A549 (cell line): Measurements from ENCODE around the gene CDC45. TPM values are rescaled to one million over a fixed set of nuclear protein-coding genes. Genes with fewer than 3 reads are reported as not detected.

Source experiments
- ATAC-seq, 2 experiments: fragments of 200-7000 bp in 1 of 2; fragments of >200 bp in 1 of 2; cut with Nextera tagmentation in 1 of 2; cut with Tn5 transposase in 1 of 2; 3 replicates each; pipeline versions ENCODE4 v1.8.0 to v1.9.1; 2018 to 2020; ENCODE audit warnings: mild to moderate bottlenecking in 1 of 2, moderate library complexity in 1 of 2
- CTCF ChIA-PET: fragments of 300-600 bp; sonication (Branson Sonifier 250); formaldehyde crosslinking; extraction: SDS; loops from one replicate; lab custom pipeline; 2021; ENCODE audit warnings: antibody characterized with exemption, inconsistent platforms; lab: Yijun Ruan, JAX
- POLR2A ChIA-PET: fragments of 350-600 bp; formaldehyde crosslinking; extraction: SDS; loops from one replicate; lab custom pipeline; 2021; ENCODE audit warnings: antibody characterized with exemption, inconsistent platforms; lab: Yijun Ruan, JAX
- DNase-seq, 2 experiments: peaks; one replicate each; pipeline versions ENCODE4 v3.0.0 to v3.0.0-alpha.2; 2011 to 2016; ENCODE audit warnings: low read depth in 1 of 2, low spot score in 1 of 2
- FAIRE-seq: peaks from 2 replicates; lab custom pipeline; 2011; peaks lifted over from hg19 to GRCh38; lab: Jason Lieb, UNC
- H3K27ac ChIP-seq, 2 experiments: fragments of >200 bp; sonication (Bioruptor Twin); formaldehyde crosslinking; 3 replicates each; pipeline ENCODE4 v1.5.1; 2016 to 2017
- H3K4me1 ChIP-seq: fragments of >200 bp; sonication (Bioruptor Twin); formaldehyde crosslinking; 3 replicates; pipeline ENCODE4 v1.6.1; 2016
- H3K4me2 ChIP-seq: fragments of >200 bp; sonication (Bioruptor Twin); formaldehyde crosslinking; 3 replicates; pipeline ENCODE4 v1.6.1; 2016
- H3K4me3 ChIP-seq: fragments of >200 bp; sonication (Bioruptor Twin); formaldehyde crosslinking; 3 replicates; pipeline ENCODE4 v1.5.1; 2016
- H3K9me3 ChIP-seq: fragments of >200 bp; sonication (Bioruptor Twin); formaldehyde crosslinking; 3 replicates; pipeline ENCODE4 v1.6.1; 2016
- ATOH8 ChIP-seq: fragments of 250-450 bp; sonication (Bioruptor Pico); IDR thresholded peaks from 2 replicates; pipeline ENCODE4 v1.5.0; 2020; ENCODE audit warnings: low read depth, mild to moderate bottlenecking, moderate library complexity
- BCL3 ChIP-seq: fragments of >200 bp; sonication (Bioruptor Twin); formaldehyde crosslinking; IDR thresholded peaks from 3 replicates; pipeline ENCODE4 v1.6.1; 2016
- EHF ChIP-seq: fragments of 250-450 bp; sonication (Bioruptor Pico); IDR thresholded peaks from 2 replicates; pipeline ENCODE4 v1.5.0; 2020; ENCODE audit warnings: mild to moderate bottlenecking
- EP300 ChIP-seq, 2 experiments: fragments of >200 bp; sonication (Bioruptor Twin); formaldehyde crosslinking; IDR thresholded peaks; 2 replicates in 1 of 2; 3 replicates in 1 of 2; pipeline ENCODE4 v1.6.1; 2016 to 2017
- FOSB ChIP-seq: fragments of 250-450 bp; sonication (Bioruptor Pico); IDR thresholded peaks from 2 replicates; pipeline ENCODE4 v1.5.0; 2020; ENCODE audit warnings: mild to moderate bottlenecking, moderate library complexity
- FOXS1 ChIP-seq: fragments of 250-450 bp; sonication (Bioruptor Pico); IDR thresholded peaks from 2 replicates; pipeline ENCODE4 v1.5.0; 2020; ENCODE audit warnings: mild to moderate bottlenecking, moderate library complexity
- GATA3 ChIP-seq: IDR thresholded peaks from 2 replicates; pipeline ENCODE4 v1.6.1; 2012; ENCODE audit warnings: borderline replicate concordance
- HES2 ChIP-seq: fragments of >200 bp; sonication (Bioruptor Twin); formaldehyde crosslinking; IDR thresholded peaks from 2 replicates; pipeline ENCODE4 v1.6.1; 2016
- KDM1A ChIP-seq: fragments of 200-600 bp; sonication (generic); IDR thresholded peaks from 2 replicates; pipeline ENCODE4 v1.6.1; 2016; ENCODE audit warnings: low read depth, mild to moderate bottlenecking
- KDM5A ChIP-seq: fragments of 200-600 bp; sonication (generic); IDR thresholded peaks from 2 replicates; pipeline ENCODE4 v1.6.1; 2016; ENCODE audit warnings: antibody characterized with exemption, mild to moderate bottlenecking
- MAFK ChIP-seq: fragments of 450-650 bp; IDR thresholded peaks from 2 replicates; pipeline ENCODE4 v1.6.1; 2014; ENCODE audit not compliant: partially characterized antibody
- MAX ChIP-seq: IDR thresholded peaks from 2 replicates; pipeline ENCODE4 v1.6.1; 2012
- MAZ ChIP-seq: fragments of 150-350 bp; IDR thresholded peaks from 2 replicates; pipeline ENCODE4 v1.6.1; 2014; ENCODE audit warnings: antibody characterized with exemption, low read depth, low read length, borderline replicate concordance
- PBX3 ChIP-seq: IDR thresholded peaks from 2 replicates; pipeline ENCODE4 v1.6.1; 2012
- POLR2A ChIP-seq: IDR thresholded peaks from 2 replicates; pipeline ENCODE4 v1.6.1; 2012; ENCODE audit warnings: mild to moderate bottlenecking, low read length
- POLR2AphosphoS2 ChIP-seq: conservative IDR thresholded peaks from 2 replicates; pipeline ENCODE4 v1.6.1; 2012; ENCODE audit warnings: low read length, improper control_type of control experiment, inconsistent platforms
- RAD21 ChIP-seq, 2 experiments: fragments of >200 bp in 1 of 2; sonication (Bioruptor Twin) in 1 of 2; formaldehyde crosslinking in 1 of 2; IDR thresholded peaks in 1 of 2; conservative IDR thresholded peaks in 1 of 2; 2 replicates in 1 of 2; 3 replicates in 1 of 2; pipeline ENCODE4 v1.6.1; 2012 to 2018; ENCODE audit warnings: inconsistent platforms in 1 of 2
- RARB ChIP-seq: fragments of 250-450 bp; sonication (Bioruptor Pico); IDR thresholded peaks from 2 replicates; pipeline ENCODE4 v1.8.0; 2021; ENCODE audit warnings: mild to moderate bottlenecking, moderate library complexity
- SMC3 ChIP-seq: fragments of >200 bp; sonication (Bioruptor Twin); formaldehyde crosslinking; IDR thresholded peaks from 3 replicates; pipeline ENCODE4 v1.6.1; 2018; ENCODE audit warnings: inconsistent platforms
- SREBF2 ChIP-seq: fragments of 450-650 bp; IDR thresholded peaks from 2 replicates; pipeline ENCODE4 v1.6.1; 2014; ENCODE audit warnings: mild to moderate bottlenecking, moderate library complexity
- USF2 ChIP-seq: fragments of 450-650 bp; IDR thresholded peaks from 2 replicates; pipeline ENCODE4 v1.6.1; 2014; ENCODE audit warnings: antibody characterized with exemption
- ZC3H11A ChIP-seq: fragments of 450-650 bp; IDR thresholded peaks from 2 replicates; pipeline ENCODE4 v1.6.1; 2014; ENCODE audit warnings: antibody characterized with exemption, mild to moderate bottlenecking
- ZFP36 ChIP-seq: fragments of 450-650 bp; IDR thresholded peaks from 2 replicates; pipeline ENCODE4 v1.6.1; 2014; ENCODE audit warnings: borderline replicate concordance; ENCODE audit not compliant: partially characterized antibody
- ZSCAN20 ChIP-seq: fragments of 250-450 bp; sonication (Bioruptor Pico); IDR thresholded peaks from 2 replicates; pipeline ENCODE4 v1.8.0; 2022; ENCODE audit warnings: mild to moderate bottlenecking, moderate library complexity
- WGBS: methylation state at CpG from one replicate; pipeline ENCODE4 v1.1.6; 2017; ENCODE audit errors: missing lambda C conversion rate; 5-methylcytosine and 5-hydroxymethylcytosine counted together
- polyA plus RNA-seq, 4 experiments: library from polyadenylated mRNA; depleted of rRNA in 3 of 4; stranded (reverse); fragments of >200 nt; fragmentation: RNase III in 1 of 4; extraction: RNeasy Plus Mini Kit Qiagen cat#74134 plus additional on column Dnase treatment in 1 of 4; gene quantifications; 2 replicates in 3 of 4; 3 replicates in 1 of 4; pipeline ENCODE4 v1.2.3, GENCODE V29; 2011 to 2017

CDC45 gene
- polyA plus RNA-seq, 2 of the 4 experiments (the other 2 are of a cell fraction): 47.2 to 51.6 TPM

- no peak for ATAC-seq
- CTCF ChIA-PET: interaction anchor here (0.8 to 1.3 kb wide), 2 partner anchors 90 to 103 kb away, joined by 3 read pairs; no protein-coding TSS in a partner anchor
These were observed 47.0 kb downstream of the CDC45 start for GRCh38 chr22:19526702-19527111.

GRCh38 chr22:19527321-19527721 lies 47.6 kb downstream of the CDC45 start:
- WGBS: 93% methylated on average over 5 of the region's 5 CpGs
- no peaks in the 10 kb centered on the region for H3K9me3 ChIP-seq
- TF ChIP-seq USF2 (no peak), RARB (CRISPR knock-in tag) (no peak), MAFK (no peak), MAZ (no peak), GATA3 (no peak), KDM1A (no peak), RAD21 (conservative IDR thresholded peaks at IDR 0.05 in 1 of 2, IDR thresholded peaks at IDR 0.05 in 1 of 2) (no peak), PBX3 (no peak), FOSB (CRISPR knock-in tag) (no peak), HES2 (no peak), SREBF2 (no peak), ATOH8 (CRISPR knock-in tag) (no peak), KDM5A (no peak), BCL3 (no peak), ZFP36 (no peak), EP300 (IDR thresholded peaks at IDR 0.05) (no peak), ZSCAN20 (CRISPR knock-in tag) (no peak), MAX (no peak), EHF (CRISPR knock-in tag) (no peak)
- TF ChIP-seq, all 56 proteins: peak for 0
- FAIRE-seq (no peak), ATAC-seq (no peak), DNase-seq (no peak)
- H3K4me3 ChIP-seq: no peak overlapping the region
- no peak overlapping the region for H3K27ac ChIP-seq
- H3K4me1 ChIP-seq: no peaks in the 10 kb centered on the region
- POLR2A ChIA-PET: no interaction called here
- CTCF ChIA-PET: no interaction called here
- H3K4me2 ChIP-seq: no peak overlapping the region

More at GRCh38 chr22:19526702-19527111, 47.0 kb downstream of the CDC45 start:
- WGBS: 41% methylated on average over 4 of the region's 7 CpGs
- no peak for DNase-seq
- Histone ChIP-seq H3K4me2 (no peak overlapping the region), H3K4me3 (no peak overlapping the region), H3K27ac (no peak overlapping the region), H3K9me3 (no peaks in the 10 kb centered on the region), H3K4me1 (no peaks in the 10 kb centered on the region)
- POLR2A ChIA-PET: no interaction called here
- TF ChIP-seq EP300 (IDR thresholded peaks at IDR 0.05) (no peak), ZC3H11A (no peak), POLR2AphosphoS2 (no peak), FOXS1 (no peak), ATOH8 (CRISPR knock-in tag) (no peak), ZSCAN20 (CRISPR knock-in tag) (no peak), SMC3 (no peak), POLR2A (no peak)
- FAIRE-seq: no peak
